Right lobe of liver (tissue), 6 donors: Measurements from ENCODE around the gene RAB37. TPM values are rescaled to one million over a fixed set of nuclear protein-coding genes. Genes with fewer than 3 reads are reported as not detected.

Experiments
- ATAC-seq, 4 donors: fragments of 200-7000 bp; cut with Tn5 transposase; one replicate each; pipeline ENCODE4 v1.9.1; 2020; ENCODE audit warnings: mild to moderate bottlenecking in 4 of 4, moderate library complexity in 4 of 4
- DNase-seq, 3 donors: peaks; one replicate each; pipeline ENCODE4 v3.0.0-alpha.2; 2020
- H3K27ac ChIP-seq, 3 donors: fragments of 200-600 bp; one replicate each; pipeline ENCODE4 v1.8.0; 2022
- H3K27me3 ChIP-seq, 2 donors: fragments of 200-600 bp; one replicate each; pipeline ENCODE4 v1.8.0; 2022
- H3K36me3 ChIP-seq, 4 donors: fragments of 200-600 bp; sonication (generic) in 1 of 4; one replicate each; pipeline versions ENCODE4 v1.5.1 to v1.8.0; 2017 to 2022; ENCODE audit warnings: control low read depth in 1 of 4
- H3K4me1 ChIP-seq, 4 donors: fragments of 200-600 bp; sonication (generic) in 1 of 4; one replicate each; pipeline versions ENCODE4 v1.5.1 to v1.8.0; 2017 to 2022; ENCODE audit warnings: control low read depth in 1 of 4
- H3K4me3 ChIP-seq, 3 donors: fragments of 200-600 bp; one replicate each; pipeline ENCODE4 v1.8.0; 2022
- H3K9me3 ChIP-seq, 4 donors: fragments of 200-600 bp; sonication (generic) in 1 of 4; one replicate each; pipeline versions ENCODE4 v1.5.1 to v1.8.0; 2017 to 2022; ENCODE audit warnings: control low read depth in 1 of 4
- POLR2A ChIP-seq: fragments of 450-650 bp; IDR thresholded peaks from one replicate; pipeline ENCODE4 v1.6.1; 2017; ENCODE audit warnings: antibody characterized with exemption, mild to moderate bottlenecking
- WGBS: methylation state at CpG from one replicate; pipeline ENCODE4 v1.1.6; 2018; ENCODE audit warnings: low coverage, low lambda C conversion rate; ENCODE audit not compliant: insufficient coverage; ENCODE audit errors: missing lambda C conversion rate; 5-methylcytosine and 5-hydroxymethylcytosine counted together
- intact Hi-C, 2 donors: fragments of 100-400 bp; cut with DNase I; formaldehyde crosslinking; loops; one replicate each; pipeline versions ENCODE4 v1.11.2 to v1.14.1; 2022
- total RNA-seq, 6 experiments: library from RNA; depleted of rRNA in 2 of 6; stranded (reverse); fragments of >200 nt in 2 of 6; fragmentation: NEBNext Ultra II Directional in 3 of 6; extraction: Animal tissue kit (Norgen Biotek cat#: 25700) in 3 of 6; gene quantifications; one replicate each; pipeline versions ENCODE4 v1.1.0 to v1.2.4, GENCODE V29; 2016 to 2023
- TF ChIP-seq, protein P1 (sequence below), 4 donors: fragments of 200-600 bp in 3 of 4; fragments of 450-650 bp in 1 of 4; IDR thresholded peaks; one replicate each; pipeline versions ENCODE4 v1.5.1 to v1.8.0; 2016 to 2022; ENCODE audit warnings: antibody characterized with exemption in 4 of 4, mild to moderate bottlenecking in 2 of 4
- donor health status: DM: no; HTN: yes; CAD: no.
- donor health status: DM: no; HTN: no; CAD: no.
- donor health status: DM: no; HTN: no; CAD: no.
- donor health status: DM: no; HTN: yes; CAD: no.
- donor health status: DM: no; HTN: yes; CAD: no.

RAB37 gene
- total RNA-seq, 6 experiments from 2014 or later, result 5.0 to 14.4 (median 9.0) TPM

DNA sequence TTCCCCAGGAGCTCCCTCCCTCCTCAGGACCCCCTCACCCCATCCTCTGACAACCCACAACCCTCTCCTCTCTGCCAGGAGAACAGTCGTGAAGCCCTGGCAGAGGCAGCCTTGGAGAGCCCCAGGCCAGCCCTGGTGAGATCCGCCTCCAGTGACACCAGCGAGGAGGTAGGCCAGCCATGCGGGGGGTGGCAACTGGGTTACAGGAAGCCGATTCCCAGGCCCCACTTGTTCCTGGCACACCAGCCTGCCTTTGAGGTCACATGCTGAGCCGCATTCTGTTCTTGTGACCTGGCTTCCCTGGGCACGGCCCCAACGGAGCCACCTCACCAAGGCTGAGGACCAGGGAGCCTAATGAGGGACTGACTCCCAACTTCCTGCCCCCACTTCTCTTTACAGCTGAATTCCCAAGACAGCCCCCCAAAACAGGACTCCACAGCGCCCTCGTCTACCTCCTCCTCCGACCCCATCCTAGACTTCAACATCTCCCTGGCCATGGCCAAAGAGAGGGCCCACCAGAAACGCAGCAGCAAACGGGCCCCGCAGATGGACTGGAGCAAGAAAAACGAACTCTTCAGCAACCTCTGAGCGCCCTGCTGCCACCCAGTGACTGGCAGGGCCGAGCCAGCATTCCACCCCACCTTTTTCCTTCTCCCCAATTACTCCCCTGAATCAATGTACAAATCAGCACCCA is 31.2 kb downstream of the RAB37 start:
- DNase-seq (peak; percentile 92 to 94 (median 93)), ATAC-seq (peak; percentile 69 to 76 (median 72))
- Histone ChIP-seq H3K27me3 (no peaks in the 10 kb centered on the region), H3K4me1 (peaks cover 0 to 70% (median 30%) of the 10 kb centered on the region in 4 donors), H3K4me3 (no peak overlapping the region), H3K27ac (peak overlapping the region; percentile 62 to 79 (median 65)), H3K9me3 (no peaks in the 10 kb centered on the region), H3K36me3 (peaks cover 0 to 40% (median 9%) of the 10 kb centered on the region in 4 donors)
- WGBS, result 37% methylated on average over 8 of the region's 17 CpGs
- TF ChIP-seq, protein P1, sequence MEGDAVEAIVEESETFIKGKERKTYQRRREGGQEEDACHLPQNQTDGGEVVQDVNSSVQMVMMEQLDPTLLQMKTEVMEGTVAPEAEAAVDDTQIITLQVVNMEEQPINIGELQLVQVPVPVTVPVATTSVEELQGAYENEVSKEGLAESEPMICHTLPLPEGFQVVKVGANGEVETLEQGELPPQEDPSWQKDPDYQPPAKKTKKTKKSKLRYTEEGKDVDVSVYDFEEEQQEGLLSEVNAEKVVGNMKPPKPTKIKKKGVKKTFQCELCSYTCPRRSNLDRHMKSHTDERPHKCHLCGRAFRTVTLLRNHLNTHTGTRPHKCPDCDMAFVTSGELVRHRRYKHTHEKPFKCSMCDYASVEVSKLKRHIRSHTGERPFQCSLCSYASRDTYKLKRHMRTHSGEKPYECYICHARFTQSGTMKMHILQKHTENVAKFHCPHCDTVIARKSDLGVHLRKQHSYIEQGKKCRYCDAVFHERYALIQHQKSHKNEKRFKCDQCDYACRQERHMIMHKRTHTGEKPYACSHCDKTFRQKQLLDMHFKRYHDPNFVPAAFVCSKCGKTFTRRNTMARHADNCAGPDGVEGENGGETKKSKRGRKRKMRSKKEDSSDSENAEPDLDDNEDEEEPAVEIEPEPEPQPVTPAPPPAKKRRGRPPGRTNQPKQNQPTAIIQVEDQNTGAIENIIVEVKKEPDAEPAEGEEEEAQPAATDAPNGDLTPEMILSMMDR (IDR thresholded peaks at IDR 0.05), result peak in 2 of 4 donors; percentile 5 to 15
- TF ChIP-seq POLR2A, result peak; percentile 52
- intact Hi-C loops, result no loop called here

DNA sequence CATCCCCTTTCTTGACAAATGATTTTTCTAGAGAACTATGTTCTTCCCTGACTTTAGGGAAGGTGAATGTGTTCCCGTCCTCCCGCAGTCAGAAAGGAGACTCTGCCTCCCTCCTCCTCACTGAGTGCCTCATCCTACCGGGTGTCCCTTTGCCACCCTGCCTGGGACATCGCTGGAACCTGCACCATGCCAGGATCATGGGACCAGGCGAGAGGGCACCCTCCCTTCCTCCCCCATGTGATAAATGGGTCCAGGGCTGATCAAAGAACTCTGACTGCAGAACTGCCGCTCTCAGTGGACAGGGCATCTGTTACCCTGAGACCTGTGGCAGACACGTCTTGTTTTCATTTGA is 31.7 kb downstream of the RAB37 start:
- intact Hi-C loops, result no loop called here
- H3K4me1 ChIP-seq, result peaks cover 0 to 68% (median 29%) of the 10 kb centered on the region in 4 donors
- TF ChIP-seq, protein P1 (IDR thresholded peaks at IDR 0.05), result no peak
- TF ChIP-seq POLR2A, result no peak

DNA sequence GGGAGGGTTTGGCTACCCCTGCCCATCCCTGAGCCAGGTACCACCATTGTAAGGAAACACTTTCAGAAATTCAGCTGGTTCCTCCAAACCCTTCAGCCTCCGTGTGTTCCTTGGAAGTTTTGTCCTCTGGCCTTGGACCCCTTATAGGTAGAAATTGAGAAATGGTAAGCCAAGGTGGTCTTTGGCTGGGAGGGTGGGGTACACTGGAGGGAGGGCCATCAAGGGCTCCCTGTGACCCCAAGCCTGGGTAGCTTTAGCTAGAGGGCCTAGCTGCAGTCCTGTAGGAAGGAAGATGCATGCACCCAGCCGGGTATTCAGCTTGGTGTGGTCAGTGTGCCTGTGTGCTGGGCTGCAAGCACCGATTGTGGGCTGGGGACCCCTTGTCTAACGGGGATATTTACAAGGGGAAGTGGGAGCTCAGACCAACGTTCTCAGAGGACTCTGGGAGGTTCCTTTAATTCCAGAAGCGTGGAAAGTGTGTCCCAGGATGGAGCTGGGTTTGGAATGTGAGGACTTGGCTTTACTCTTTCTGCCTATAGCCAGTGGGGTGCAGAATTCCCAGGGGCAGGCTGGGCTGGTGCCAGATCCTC is 32.3 kb downstream of the RAB37 start:
- no peak overlapping the region for H3K4me3 ChIP-seq
- peaks cover 0 to 46% (median 11%) of the 10 kb centered on the region in 4 donors for H3K36me3 ChIP-seq
- ATAC-seq, result no peak
- intact Hi-C loops, result no loop called here
- no peak for DNase-seq
- no peaks in the 10 kb centered on the region for H3K9me3 ChIP-seq
- 30% methylated on average over 5 of the region's 6 CpGs for WGBS
- peak overlapping the region in 1 of 3 donors; percentile 79 for H3K27ac ChIP-seq
- TF ChIP-seq, protein P1 (IDR thresholded peaks at IDR 0.05), result no peak
- TF ChIP-seq POLR2A, result no peak
- H3K4me1 ChIP-seq, result peaks cover 0 to 68% (median 29%) of the 10 kb centered on the region in 4 donors
- no peaks in the 10 kb centered on the region for H3K27me3 ChIP-seq

More for the DNA sequence above, 31.7 kb downstream of the RAB37 start:
- Histone ChIP-seq H3K27me3 (no peaks in the 10 kb centered on the region), H3K36me3 (peaks cover 0 to 46% (median 11%) of the 10 kb centered on the region in 4 donors), H3K9me3 (no peaks in the 10 kb centered on the region), H3K27ac (peak overlapping the region; percentile 41 to 79 (median 62)), H3K4me3 (no peak overlapping the region)
- ATAC-seq, result no peak
- 60% methylated on average over 7 of the region's 7 CpGs for WGBS
- DNase-seq, result no peak

DNA sequence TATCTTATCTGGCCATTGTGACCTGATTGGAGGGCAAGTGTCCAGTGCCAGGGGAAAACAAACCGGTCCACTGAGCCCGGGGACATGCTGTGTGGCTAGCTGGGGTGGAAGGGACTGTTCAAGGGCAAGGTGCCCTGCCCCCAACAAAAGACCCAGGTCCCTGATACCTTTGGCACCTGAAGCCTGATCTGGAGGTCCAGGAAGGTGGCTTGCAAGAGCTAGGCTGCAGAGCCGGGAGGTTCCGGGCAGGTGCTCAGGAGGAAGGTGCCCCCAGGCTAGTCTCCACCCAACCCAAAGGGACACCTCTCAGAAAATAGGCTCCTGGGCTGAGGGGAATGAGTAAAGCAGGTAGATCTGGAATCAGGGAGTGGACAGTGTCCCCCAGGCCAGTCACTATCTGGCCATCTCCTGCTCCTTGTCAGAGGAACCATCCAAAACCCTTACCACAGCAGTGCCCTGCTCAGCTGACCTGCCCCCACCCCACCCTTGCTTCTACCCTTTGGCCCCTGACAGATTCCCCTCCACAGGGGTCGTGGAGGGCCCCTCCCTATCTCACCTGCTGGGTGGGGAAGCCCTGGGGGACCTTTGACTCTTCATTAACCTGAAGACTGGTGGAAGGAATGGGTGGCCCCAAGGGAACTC is 32.9 kb downstream of the RAB37 start:
- peak in 2 of 4 donors; percentile 23 to 30 for ATAC-seq
- DNase-seq, result no peak
- Histone ChIP-seq H3K4me1 (peaks cover 0 to 68% (median 30%) of the 10 kb centered on the region in 4 donors), H3K36me3 (peaks cover 0 to 42% (median 11%) of the 10 kb centered on the region in 4 donors), H3K27me3 (no peaks in the 10 kb centered on the region), H3K4me3 (no peak overlapping the region), H3K27ac (peak overlapping the region in 2 of 3 donors; percentile 44 to 79), H3K9me3 (no peaks in the 10 kb centered on the region)
- 39% methylated on average over 5 of the region's 5 CpGs for WGBS
- intact Hi-C loops, result no loop called here
- TF ChIP-seq, protein P1 (IDR thresholded peaks at IDR 0.05), result no peak
- no peak for TF ChIP-seq POLR2A
